ENCODE results near the gene SMIM22. TPM values are rescaled to one million over a fixed set of nuclear protein-coding genes. Genes with fewer than 3 reads are reported as not detected.
"Not testable (repeated sequence)": the region's sequence is repeated elsewhere in the genome, so short reads cannot be mapped to it uniquely, and the experiment has no call there.

The SMIM22 gene
- total RNA-seq, 6 donors from 2014 or later, result 5.2 to 71.0 (median 36.6) TPM

- Histone ChIP-seq H3K4me3 (no peak overlapping the region), H3K27me3 (no peaks in the 10 kb centered on the region), H3K27ac (no peak overlapping the region), H3K4me1 (no peaks in the 10 kb centered on the region), H3K9me3 (no peaks in the 10 kb centered on the region), H3K36me3 (no peaks in the 10 kb centered on the region)
- no peak for DNase-seq
- TF ChIP-seq POLR2A (IDR thresholded peaks at IDR 0.05) (no peak), POLR2AphosphoS5 (IDR thresholded peaks at IDR 0.05) (no peak)
- 86 to 88% methylated on average over 12 to 20 of the region's 25 CpGs for WGBS, 2 donors
- no peak for ATAC-seq (ENCODE audit: low FRiP score in 2 of 2)
Measured at GRCh38 chr16:4783251-4783950, 11.8 kb upstream of the SMIM22 start.

- 69 to 86% methylated on average over 10 to 11 of the region's 16 CpGs for WGBS, 2 donors
- Histone ChIP-seq H3K27ac (no peak overlapping the region), H3K9me3 (no peaks in the 10 kb centered on the region), H3K4me3 (no peak overlapping the region), H3K36me3 (no peaks in the 10 kb centered on the region), H3K27me3 (no peaks in the 10 kb centered on the region), H3K4me1 (no peaks in the 10 kb centered on the region)
- DNase-seq, result no peak
- ATAC-seq (ENCODE audit: low FRiP score in 2 of 2), result no peak
- TF ChIP-seq EP300 (IDR thresholded peaks at IDR 0.05), result no peak
- TF ChIP-seq POLR2AphosphoS5 (IDR thresholded peaks at IDR 0.05), result no peak
- TF ChIP-seq CTCF (IDR thresholded peaks at IDR 0.05), result no peak
- TF ChIP-seq POLR2A (IDR thresholded peaks at IDR 0.05), result no peak
Measured at GRCh38 chr16:4783951-4784336, 11.2 kb upstream of the SMIM22 start.

DNA sequence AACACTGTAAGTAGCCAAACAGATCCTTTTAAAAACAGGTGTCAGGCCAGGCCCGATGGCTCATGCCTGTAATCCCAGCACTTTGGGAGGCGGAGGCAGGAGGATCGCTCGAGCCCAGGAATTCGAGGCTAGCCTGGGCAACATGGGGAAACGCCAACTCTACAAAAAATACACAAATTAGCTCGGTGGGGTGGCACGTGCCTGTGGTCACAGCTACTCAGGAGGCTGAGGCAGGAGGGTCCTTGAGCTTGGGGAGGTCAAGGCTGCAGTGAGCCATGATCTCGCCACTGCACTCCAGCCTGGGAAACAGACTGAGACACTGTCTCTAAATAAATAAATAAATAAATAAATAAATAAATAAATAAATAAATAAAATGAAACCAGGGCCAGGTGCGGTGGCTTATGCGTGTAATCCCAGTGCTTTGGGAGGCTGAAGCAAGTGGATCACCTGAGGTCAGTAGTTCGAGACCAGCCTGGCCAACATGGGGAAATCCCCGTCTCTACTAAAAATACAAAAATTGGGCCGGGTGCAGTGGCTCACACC, 10.7 kb upstream of the SMIM22 start:
- not testable (repeated sequence) for H3K4me1 ChIP-seq; H3K9me3 ChIP-seq; H3K27me3 ChIP-seq; H3K4me3 ChIP-seq; H3K36me3 ChIP-seq; DNase-seq; H3K27ac ChIP-seq; ATAC-seq (ENCODE audit: low FRiP score in 2 of 2)
- WGBS, 2 donors, result 91 to 92% methylated on average over 14 of the region's 14 CpGs

GRCh38 chr16:4785758-4786433, 9.3 kb upstream of the SMIM22 start:
- Histone ChIP-seq H3K27ac (no peak overlapping the region), H3K9me3 (no peaks in the 10 kb centered on the region), H3K4me1 (no peaks in the 10 kb centered on the region), H3K27me3 (no peaks in the 10 kb centered on the region), H3K4me3 (no peak overlapping the region), H3K36me3 (no peaks in the 10 kb centered on the region)
- no peak for ATAC-seq (ENCODE audit: low FRiP score in 2 of 2)
- TF ChIP-seq CTCF (IDR thresholded peaks at IDR 0.05) (no peak), EP300 (IDR thresholded peaks at IDR 0.05) (no peak), POLR2AphosphoS5 (IDR thresholded peaks at IDR 0.05) (no peak), POLR2A (IDR thresholded peaks at IDR 0.05) (no peak)
- 90% methylated on average over 23 of the region's 23 CpGs for WGBS, 2 donors
- no peak for DNase-seq

GRCh38 chr16:4787068-4787467, 8.1 kb upstream of the SMIM22 start:
- Histone ChIP-seq H3K4me3 (no peak overlapping the region), H3K27me3 (no peaks in the 10 kb centered on the region), H3K4me1 (no peaks in the 10 kb centered on the region), H3K36me3 (no peaks in the 10 kb centered on the region), H3K9me3 (no peaks in the 10 kb centered on the region), H3K27ac (no peak overlapping the region)
- ATAC-seq (ENCODE audit: low FRiP score in 2 of 2) (no peak), DNase-seq (no peak)
- TF ChIP-seq CTCF (IDR thresholded peaks at IDR 0.05), result no peak
- no peak for TF ChIP-seq POLR2AphosphoS5 (IDR thresholded peaks at IDR 0.05)
- TF ChIP-seq EP300 (IDR thresholded peaks at IDR 0.05), result no peak
- TF ChIP-seq POLR2A (IDR thresholded peaks at IDR 0.05), result no peak
- 92 to 99% methylated on average over 8 of the region's 8 CpGs for WGBS, 2 donors

All from upper lobe of left lung (tissue), 6 donors.